Fibroblast of lung (primary cell): ENCODE data around the gene ZBTB7C.

Experiments used
- CTCF ChIP-seq, 2 donors: IDR thresholded peaks in 1 of 2; conservative IDR thresholded peaks in 1 of 2; 1 replicate in 1 of 2; 2 replicates in 1 of 2; pipeline ENCODE4 v1.5.1; 2011 to 2012; ENCODE audit warnings: low read length in 2 of 2, control low read depth in 1 of 2, inconsistent platforms in 1 of 2, low read depth in 1 of 2, mild to moderate bottlenecking in 1 of 2
- EZH2 ChIP-seq: IDR thresholded peaks from 2 replicates; pipeline ENCODE4 v1.5.1; 2012; ENCODE audit warnings: low read length, control low read depth, mild to moderate bottlenecking; ENCODE audit errors: missing control alignments

- TF ChIP-seq CTCF (conservative IDR thresholded peaks at IDR 0.05 in 1 of 2, IDR thresholded peaks at IDR 0.05 in 1 of 2; ENCODE audit: low read depth in 1 of 2, low read length in 2 of 2): no peak
- TF ChIP-seq EZH2: no peak
Observed at GRCh38 chr18:48182779-48183178, 226.4 kb downstream of the ZBTB7C start.
